Astrocyte of the spinal cord (primary cell): ENCODE results near the gene OBI1.
"Not testable (repeated sequence)": the region's sequence is repeated elsewhere in the genome, so short reads cannot be mapped to it uniquely, and the experiment has no call there.

Experiments
- DNase-seq: peaks from one replicate; pipeline ENCODE4 v3.0.0; 2011; ENCODE audit warnings: low read depth, low spot score
- H3K4me3 ChIP-seq: 2 replicates; pipeline ENCODE4 v1.5.1; 2011; ENCODE audit warnings: low read depth, mild to moderate bottlenecking, low read length, moderate library complexity
- CTCF ChIP-seq: IDR thresholded peaks from 2 replicates; pipeline ENCODE4 v1.5.1; 2012; ENCODE audit warnings: low read depth, mild to moderate bottlenecking, low read length, inconsistent platforms
- in situ Hi-C: cut with HindIII; loops from 2 replicates; pipeline ENCODE4 v1.10.0; 2017; ENCODE audit warnings: low sequenced_read_pairs

Gene OBI1

GRCh38 chr13:78652651-78653050 lies 6.3 kb downstream of the OBI1 start:
- in situ Hi-C loops = no loop called here
- no peak for DNase-seq
- TF ChIP-seq CTCF = no peak
- H3K4me3 ChIP-seq = no peak overlapping the region

- H3K4me3 ChIP-seq = no peak overlapping the region
- no peak for DNase-seq
- in situ Hi-C loops = no loop called here
- no peak for TF ChIP-seq CTCF
Observed at GRCh38 chr13:78650717-78651083, 8.3 kb downstream of the OBI1 start.

- no peak for DNase-seq
- no peak for TF ChIP-seq CTCF
- no peak overlapping the region for H3K4me3 ChIP-seq
- in situ Hi-C loops = no loop called here
Observed at GRCh38 chr13:78649997-78650716, 8.8 kb downstream of the OBI1 start.

- in situ Hi-C loops, DNase-seq, H3K4me3 ChIP-seq: not testable (repeated sequence)
Observed at GRCh38 chr13:78647109-78647678, 11.8 kb downstream of the OBI1 start.

- no peak overlapping the region for H3K4me3 ChIP-seq
- no peak for DNase-seq
- in situ Hi-C loops = no loop called here
- TF ChIP-seq CTCF = no peak
Observed at GRCh38 chr13:78638216-78638615, 20.7 kb downstream of the OBI1 start.

GRCh38 chr13:78636495-78636894 lies 22.5 kb downstream of the OBI1 start:
- no peak overlapping the region for H3K4me3 ChIP-seq
- DNase-seq = no peak
- in situ Hi-C loops = no loop called here
- no peak for TF ChIP-seq CTCF

GRCh38 chr13:78632996-78633395 lies 26.0 kb downstream of the OBI1 start:
- in situ Hi-C loops = no loop called here
- no peak for TF ChIP-seq CTCF

More at GRCh38 chr13:78632996-78633395, 26.0 kb downstream of the OBI1 start:
- H3K4me3 ChIP-seq = no peak overlapping the region
- peak; percentile 66 for DNase-seq
